ENCODE results near the gene PDCD11. TPM values are rescaled to one million over a fixed set of nuclear protein-coding genes. Genes with fewer than 3 reads are reported as not detected.
"Not testable (repeated sequence)": the region's sequence is repeated elsewhere in the genome, so short reads cannot be mapped to it uniquely, and the experiment has no call there.

The PDCD11 gene
- polyA plus RNA-seq, 1 donor from 2014 or later: 15.3 TPM

- H3F3A ChIP-seq (ENCODE audit: insufficient read depth, low read length, poor library complexity, severe bottlenecking): no peaks in the 10 kb centered on the region
- H4K20me1 ChIP-seq (ENCODE audit: insufficient read depth): no peaks in the 10 kb centered on the region
- no peaks in the 10 kb centered on the region for H3K9me2 ChIP-seq (ENCODE audit: insufficient read depth, low read length)
- H3K36me3 ChIP-seq (ENCODE audit: insufficient read depth, low read length): no peaks in the 10 kb centered on the region
- no peak overlapping the region for H3K27ac ChIP-seq (ENCODE audit: low read length)
- no peak overlapping the region for H3K4me2 ChIP-seq (ENCODE audit: low read length)
- H3K9me3 ChIP-seq (ENCODE audit: low read length): no peaks in the 10 kb centered on the region
- no peak for TF ChIP-seq SMC3 (conservative IDR thresholded peaks at IDR 0.05; ENCODE audit: poor library complexity)
- no peak for TF ChIP-seq CTCF (IDR thresholded peaks at IDR 0.05; ENCODE audit: poor library complexity, severe bottlenecking)
- no peak for TF ChIP-seq EP300 (conservative IDR thresholded peaks at IDR 0.05; ENCODE audit: poor library complexity, severe bottlenecking)
- TF ChIP-seq MXI1 (conservative IDR thresholded peaks at IDR 0.05; ENCODE audit: poor library complexity, severe bottlenecking): no peak
- no peak for TF ChIP-seq EZH2 (IDR thresholded peaks at IDR 0.05; ENCODE audit: borderline replicate concordance, insufficient read depth, low read length, poor library complexity, severe bottlenecking)
- no peak for TF ChIP-seq RAD21 (conservative IDR thresholded peaks at IDR 0.05)
- no peak for TF ChIP-seq TAF1 (IDR thresholded peaks at IDR 0.05; ENCODE audit: low read depth)
- TF ChIP-seq REST (IDR thresholded peaks at IDR 0.05; ENCODE audit: borderline replicate concordance): no peak
- TF ChIP-seq POLR2AphosphoS5 (IDR thresholded peaks at IDR 0.05): no peak
- H3K79me2 ChIP-seq (replicated peaks; ENCODE audit: insufficient read depth, low read length): no peaks in the 10 kb centered on the region
- no peaks in the 10 kb centered on the region for H3K27me3 ChIP-seq (ENCODE audit: insufficient read depth, low read depth, low read length)
- H2AFZ ChIP-seq (ENCODE audit: low read depth, low read length): no peak overlapping the region
- no peak overlapping the region for H3K4me3 ChIP-seq (ENCODE audit: low read length)
- H3K9ac ChIP-seq (ENCODE audit: low read length): no peak overlapping the region
Observed at GRCh38 chr10:103355906-103356599, 40.4 kb upstream of the PDCD11 start.

GRCh38 chr10:103359493-103359892, 36.9 kb upstream of the PDCD11 start:
- H3K27me3 ChIP-seq (ENCODE audit: insufficient read depth, low read depth, low read length); H3K4me3 ChIP-seq (ENCODE audit: low read length); H3K79me2 ChIP-seq (replicated peaks; ENCODE audit: insufficient read depth, low read length); H3K4me2 ChIP-seq (ENCODE audit: low read length); H3K9ac ChIP-seq (ENCODE audit: low read length); H3K9me3 ChIP-seq (ENCODE audit: low read length); H3K9me2 ChIP-seq (ENCODE audit: insufficient read depth, low read length); H2AFZ ChIP-seq (ENCODE audit: low read depth, low read length); H3F3A ChIP-seq (ENCODE audit: insufficient read depth, low read length, poor library complexity, severe bottlenecking); H3K27ac ChIP-seq (ENCODE audit: low read length); H4K20me1 ChIP-seq (ENCODE audit: insufficient read depth); H3K36me3 ChIP-seq (ENCODE audit: insufficient read depth, low read length): not testable (repeated sequence)

GRCh38 chr10:103360791-103361190, 35.6 kb upstream of the PDCD11 start:
- H3K27ac ChIP-seq (ENCODE audit: low read length); H3F3A ChIP-seq (ENCODE audit: insufficient read depth, low read length, poor library complexity, severe bottlenecking); H3K9ac ChIP-seq (ENCODE audit: low read length); H3K27me3 ChIP-seq (ENCODE audit: insufficient read depth, low read depth, low read length); H2AFZ ChIP-seq (ENCODE audit: low read depth, low read length); H3K4me2 ChIP-seq (ENCODE audit: low read length); H3K36me3 ChIP-seq (ENCODE audit: insufficient read depth, low read length); H3K79me2 ChIP-seq (replicated peaks; ENCODE audit: insufficient read depth, low read length); H3K9me2 ChIP-seq (ENCODE audit: insufficient read depth, low read length); H3K4me3 ChIP-seq (ENCODE audit: low read length); H3K9me3 ChIP-seq (ENCODE audit: low read length); H4K20me1 ChIP-seq (ENCODE audit: insufficient read depth): not testable (repeated sequence)
